ENCODE results near the gene RDH11. TPM values are rescaled to one million over a fixed set of nuclear protein-coding genes. Genes with fewer than 3 reads are reported as not detected.

Gene RDH11
- total and polyA plus RNA-seq, 2 donors (not counting 3 experiments of a cell fraction or from before 2014, with no cell fraction given) = 79.8 to 93.2 TPM

GRCh38 chr14:67653651-67654280 is 41.8 kb downstream of the RDH11 start:
- CTCF ChIA-PET = interaction anchor here (0.9 to 3.9 kb wide), 6 partner anchors 13 to 54 kb away, joined by 3 to 25 read pairs (median 6); partner anchors contain the start of gene PIGH
- Histone ChIP-seq H4K20me1 (replicated peaks; ENCODE audit: control insufficient read depth, extremely low read depth, insufficient read depth, low read length) (no peaks in the 10 kb centered on the region), H3K4me1 (ENCODE audit: control insufficient read depth, extremely low read depth, insufficient read depth, low read length) (no peaks in the 10 kb centered on the region), H3K4me2 (ENCODE audit: insufficient read depth, low read length) (no peak overlapping the region), H2AFZ (ENCODE audit: low read depth, low read length) (no peak overlapping the region), H3K9me3 (replicated peaks; ENCODE audit: control insufficient read depth, insufficient read depth, low read length) (no peaks in the 10 kb centered on the region), H3K36me3 (ENCODE audit: control insufficient read depth in 2 of 2, extremely low read depth in 1 of 2, insufficient read depth in 2 of 2, low read length in 2 of 2) (peaks cover 23 to 42% of the 10 kb centered on the region in 2 experiments), H3K79me2 (ENCODE audit: control insufficient read depth, insufficient read depth, low read length) (no peaks in the 10 kb centered on the region), H3K9me1 (replicated peaks; ENCODE audit: control insufficient read depth, extremely low read depth, insufficient read depth, low read length) (no peaks in the 10 kb centered on the region), H3K9ac (replicated peaks; ENCODE audit: extremely low read depth, insufficient read depth, low read length) (no peak overlapping the region), H3K27ac (ENCODE audit: insufficient read depth, low read depth, low read length) (no peak overlapping the region), H3K27me3 (ENCODE audit: control insufficient read depth in 2 of 2, insufficient read depth in 2 of 2, low read length in 2 of 2) (no peaks in the 10 kb centered on the region), H3K4me3 (replicated peaks in 1 of 3; ENCODE audit: insufficient read depth in 1 of 3, low read depth in 1 of 3, low read length in 3 of 3) (no peak overlapping the region)
- BruUV-seq (replicated peaks) = no TSS peak
- DNase-seq (ENCODE audit: low read depth, low spot score) (no peak), FAIRE-seq (no peak)
- intact Hi-C loops (cut with micrococcal nuclease) (no loop called here), dilution Hi-C loops (cut with MboI; ENCODE audit: extremely low pct_ligation_motif_present, low sequenced_read_pairs) (no loop called here)
- TF ChIP-seq POLR2AphosphoS5 (IDR thresholded peaks at IDR 0.05; ENCODE audit: insufficient read depth, low read depth, low read length) (no peak), EZH2 (IDR thresholded peaks at IDR 0.05; ENCODE audit: borderline replicate concordance, low read depth, low read length, severe bottlenecking) (no peak)
- POLR2A ChIA-PET = no interaction called here

GRCh38 chr14:67652189-67652588 is 43.4 kb downstream of the RDH11 start:
- H3K27ac ChIP-seq (ENCODE audit: insufficient read depth, low read depth, low read length) = no peak overlapping the region
- dilution Hi-C loops (cut with MboI; ENCODE audit: extremely low pct_ligation_motif_present, low sequenced_read_pairs) (no loop called here), intact Hi-C loops (cut with micrococcal nuclease) (no loop called here)
- H3K36me3 ChIP-seq (ENCODE audit: control insufficient read depth in 2 of 2, extremely low read depth in 1 of 2, insufficient read depth in 2 of 2, low read length in 2 of 2) = peaks cover 26 to 42% of the 10 kb centered on the region in 2 experiments
- ChIA-PET CTCF (interaction anchor here (0.9 to 3.9 kb wide), 9 partner anchors 9 to 125 kb away, joined by 3 to 25 read pairs (median 3); partner anchors contain the start of gene PIGH), POLR2A (no interaction called here)
- no peak overlapping the region for H3K9ac ChIP-seq (replicated peaks; ENCODE audit: extremely low read depth, insufficient read depth, low read length)
- FAIRE-seq = no peak
- no peaks in the 10 kb centered on the region for H3K4me1 ChIP-seq (ENCODE audit: control insufficient read depth, extremely low read depth, insufficient read depth, low read length)
- no peaks in the 10 kb centered on the region for H3K9me3 ChIP-seq (replicated peaks; ENCODE audit: control insufficient read depth, insufficient read depth, low read length)
- no peak overlapping the region for H3K4me2 ChIP-seq (ENCODE audit: insufficient read depth, low read length)
- DNase-seq (ENCODE audit: low read depth, low spot score) = no peak
- H3K79me2 ChIP-seq (ENCODE audit: control insufficient read depth, insufficient read depth, low read length) = no peaks in the 10 kb centered on the region
- TF ChIP-seq EZH2 (IDR thresholded peaks at IDR 0.05; ENCODE audit: borderline replicate concordance, low read depth, low read length, severe bottlenecking) (no peak), POLR2AphosphoS5 (IDR thresholded peaks at IDR 0.05; ENCODE audit: insufficient read depth, low read depth, low read length) (no peak), JUN (IDR thresholded peaks at IDR 0.05; ENCODE audit: borderline replicate concordance, insufficient read depth, insufficient read length, low read depth) (no peak), MAX (IDR thresholded peaks at IDR 0.05; ENCODE audit: insufficient read depth, insufficient read length) (no peak), POLR2A (IDR thresholded peaks at IDR 0.05; ENCODE audit: low read depth, low read length) (no peak), MYC (IDR thresholded peaks at IDR 0.05; ENCODE audit: low read depth, low read length) (no peak), FOS (IDR thresholded peaks at IDR 0.05; ENCODE audit: borderline replicate concordance, insufficient read depth, low read length) (no peak), CTCF (IDR thresholded peaks at IDR 0.05; ENCODE audit: extremely low read depth in 1 of 2, insufficient read depth in 1 of 2, low read depth in 1 of 2, low read length in 2 of 2) (no peak), GATA2 (IDR thresholded peaks at IDR 0.05; ENCODE audit: insufficient read depth, insufficient read length, low read depth, low read length) (no peak)
- H4K20me1 ChIP-seq (replicated peaks; ENCODE audit: control insufficient read depth, extremely low read depth, insufficient read depth, low read length) = no peaks in the 10 kb centered on the region
- no peak overlapping the region for H3K4me3 ChIP-seq (replicated peaks in 1 of 3; ENCODE audit: insufficient read depth in 1 of 3, low read depth in 1 of 3, low read length in 3 of 3)
- no peak overlapping the region for H2AFZ ChIP-seq (ENCODE audit: low read depth, low read length)
- no peaks in the 10 kb centered on the region for H3K9me1 ChIP-seq (replicated peaks; ENCODE audit: control insufficient read depth, extremely low read depth, insufficient read depth, low read length)
- no peaks in the 10 kb centered on the region for H3K27me3 ChIP-seq (ENCODE audit: control insufficient read depth in 2 of 2, insufficient read depth in 2 of 2, low read length in 2 of 2)
- BruUV-seq (replicated peaks) = no TSS peak

Data from endothelial cell of umbilical vein (primary cell).